GDM1 (cell line): ENCODE data around the gene ZFPM1.

Experiments
- DNase-seq: peaks from one replicate; lab custom pipeline; 2025; lab: John Stamatoyannopoulos, UW

Gene ZFPM1

DNA sequence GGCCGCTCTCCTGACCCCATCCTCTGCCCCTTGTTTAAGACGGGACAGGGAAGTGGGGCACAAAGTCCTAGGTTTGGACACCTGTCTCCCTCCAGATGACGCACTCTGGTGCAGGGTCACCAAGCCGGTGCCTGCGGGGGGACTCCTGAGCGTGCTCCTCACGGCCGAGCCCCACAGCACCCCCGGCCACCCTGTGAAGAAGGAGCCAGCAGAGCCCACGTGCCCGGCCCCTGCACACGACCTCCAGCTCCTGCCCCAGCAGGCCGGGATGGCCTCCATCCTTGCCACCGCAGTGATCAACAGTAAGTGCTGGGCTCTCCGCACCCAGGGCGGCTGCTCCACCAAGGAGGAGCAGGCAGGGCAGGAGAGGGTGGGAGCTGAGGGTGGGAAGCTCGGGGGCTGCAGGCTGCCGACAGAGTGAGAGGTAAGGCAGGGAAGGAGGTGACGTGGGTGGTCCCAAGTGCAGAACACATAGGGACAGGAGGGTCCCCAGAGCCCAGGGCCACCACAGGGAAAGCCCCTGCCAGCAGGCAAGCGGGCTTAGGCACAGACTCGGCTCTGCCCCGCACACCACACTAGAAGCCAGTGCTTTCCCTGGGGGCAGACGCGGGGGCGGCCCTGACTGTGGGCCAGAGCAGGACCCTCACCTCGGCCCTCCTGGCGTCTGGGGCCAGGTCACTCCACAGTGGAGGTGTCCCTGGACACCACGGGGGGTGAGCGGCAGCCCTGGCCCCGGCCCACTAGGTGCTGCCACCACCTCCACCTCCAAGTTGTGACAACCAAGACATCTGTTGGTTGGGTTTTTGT, 75.1 kb downstream of the ZFPM1 start:
- DNase-seq, result no peak

DNA sequence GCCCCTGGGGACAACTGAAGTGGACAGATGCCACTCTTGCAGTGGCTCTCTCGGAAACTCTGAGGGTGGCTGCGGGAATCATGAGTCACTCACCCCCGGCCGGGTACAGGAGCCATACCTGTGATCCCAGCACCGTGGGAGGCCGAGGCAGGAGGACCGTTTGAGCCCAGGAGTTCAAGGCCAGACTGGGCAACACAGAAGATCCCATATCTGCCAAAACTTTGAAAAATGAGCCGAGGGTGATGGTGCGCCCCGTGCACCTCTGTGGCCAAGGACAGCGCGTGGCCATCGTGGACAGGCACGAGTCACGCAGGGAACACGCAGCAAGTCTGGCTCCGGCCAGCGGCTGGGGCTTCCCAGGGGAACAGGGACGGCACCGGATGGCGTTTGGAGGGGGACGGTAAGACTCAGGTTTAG, 75.8 kb downstream of the ZFPM1 start:
- DNase-seq, result no peak

DNA sequence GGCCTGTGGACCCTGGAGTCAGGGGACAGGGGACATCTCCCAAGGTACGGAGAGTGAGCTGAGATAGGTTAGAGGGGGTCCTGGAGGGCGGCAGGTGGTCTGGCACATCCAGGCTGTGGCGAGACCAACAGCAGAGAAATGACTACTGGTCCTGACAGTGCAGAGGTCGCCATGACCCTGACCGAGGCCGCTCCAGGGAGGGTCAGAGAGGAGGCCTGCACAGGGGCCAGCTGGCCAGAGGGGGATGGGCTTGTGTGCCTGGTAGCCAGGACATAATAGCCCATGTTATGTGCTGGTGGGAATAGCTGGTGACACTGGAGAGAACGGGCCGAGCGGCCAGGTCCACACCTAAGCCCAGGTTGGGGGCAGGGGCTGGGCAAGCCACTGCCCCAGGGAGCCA, 76.5 kb downstream of the ZFPM1 start:
- no peak for DNase-seq

DNA sequence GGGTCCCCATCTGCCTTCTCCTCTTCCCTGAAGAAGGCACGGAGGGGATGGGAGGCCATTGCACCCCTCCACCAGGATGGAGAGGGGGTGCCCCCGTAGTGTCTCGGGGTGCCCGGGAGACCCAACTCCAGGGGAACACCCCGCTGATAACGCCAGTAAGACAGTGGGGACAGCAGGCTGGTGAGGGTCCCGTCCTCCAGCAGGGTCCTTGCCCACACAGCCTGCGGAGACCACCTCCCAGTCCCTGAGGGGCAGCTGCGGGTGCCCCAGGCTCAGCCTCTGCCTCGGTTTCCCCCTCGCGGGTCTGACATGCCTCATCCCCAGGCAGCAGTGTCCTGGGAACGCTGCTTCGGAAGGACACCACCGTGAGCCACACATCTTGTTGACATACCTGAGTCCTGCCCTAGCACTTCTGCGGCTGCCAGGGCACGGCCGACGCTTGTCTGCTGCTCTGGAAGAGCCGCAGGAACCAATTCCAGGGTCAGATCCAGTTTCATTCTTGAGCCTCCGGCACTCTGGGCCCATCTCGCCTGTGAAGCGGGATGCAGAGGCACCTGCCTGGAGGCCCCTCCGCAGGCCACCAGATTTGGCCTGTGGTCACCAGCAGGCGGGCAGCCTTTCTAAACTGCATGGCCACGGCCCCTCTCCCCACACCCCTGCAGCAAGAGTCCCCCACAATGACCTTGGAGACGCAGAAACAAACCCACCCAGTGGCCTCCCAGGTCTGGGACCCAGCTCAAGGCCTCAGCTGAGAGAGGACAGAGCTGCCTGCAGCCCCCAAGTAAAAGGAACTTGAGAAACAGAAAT, 77.2 kb downstream of the ZFPM1 start:
- DNase-seq, result no peak

DNA sequence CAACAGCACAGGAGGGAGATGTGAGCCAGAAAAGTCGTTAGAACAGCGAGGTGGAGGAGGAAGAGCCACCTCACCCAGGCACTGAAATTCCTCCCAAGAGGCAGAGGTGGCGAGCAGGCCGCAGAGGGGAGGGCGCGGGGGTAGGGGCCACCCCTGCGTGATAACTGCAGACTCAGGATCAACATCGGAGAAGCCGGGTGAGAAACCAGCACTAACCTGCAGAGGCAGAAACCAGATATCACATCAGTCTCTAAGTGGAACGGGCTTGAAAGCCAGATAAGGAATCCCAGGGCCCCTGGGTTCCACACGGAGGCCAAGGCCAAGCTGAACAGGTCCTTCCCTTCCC, 77.8 kb downstream of the ZFPM1 start:
- DNase-seq, result no peak

DNA sequence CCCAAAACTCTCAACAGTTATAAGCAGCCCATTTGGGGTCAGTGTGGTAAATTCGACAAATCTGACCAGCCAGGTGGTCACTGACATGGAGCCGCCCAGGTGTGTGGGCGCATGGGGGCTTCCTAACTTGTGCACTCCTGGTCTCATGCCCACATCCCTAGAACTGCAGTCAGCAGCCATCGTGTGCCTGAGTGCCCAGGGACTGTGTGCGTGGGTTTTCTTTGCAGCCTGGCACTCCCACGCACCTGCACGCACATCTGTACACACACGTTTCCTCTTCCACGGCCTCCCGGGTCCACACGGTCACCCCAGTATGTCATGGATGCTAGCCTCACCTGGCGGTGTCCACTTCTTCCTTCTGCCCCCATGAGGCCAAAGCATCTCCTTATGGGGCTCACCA, 78.3 kb downstream of the ZFPM1 start:
- DNase-seq, result no peak

DNA sequence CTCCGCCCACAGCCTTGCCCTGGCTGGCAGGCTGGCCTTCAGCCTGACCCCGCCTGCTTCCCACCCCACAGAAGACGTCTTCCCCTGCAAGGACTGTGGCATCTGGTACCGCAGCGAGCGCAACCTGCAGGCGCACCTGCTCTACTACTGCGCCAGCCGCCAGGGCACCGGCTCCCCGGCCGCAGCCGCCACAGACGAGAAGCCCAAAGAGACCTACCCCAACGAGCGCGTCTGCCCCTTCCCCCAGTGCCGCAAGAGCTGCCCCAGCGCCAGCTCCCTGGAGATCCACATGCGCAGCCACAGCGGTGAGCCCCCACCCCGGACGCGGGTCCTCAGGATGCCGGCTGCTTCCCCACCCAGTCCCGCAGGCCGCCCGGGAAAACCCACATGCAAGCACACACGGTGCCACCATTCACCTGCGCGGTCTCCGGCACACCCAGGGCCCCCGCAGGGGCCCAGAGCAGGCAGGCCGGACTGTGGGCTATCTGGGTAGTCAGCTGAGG, 78.9 kb downstream of the ZFPM1 start:
- no peak for DNase-seq

DNA sequence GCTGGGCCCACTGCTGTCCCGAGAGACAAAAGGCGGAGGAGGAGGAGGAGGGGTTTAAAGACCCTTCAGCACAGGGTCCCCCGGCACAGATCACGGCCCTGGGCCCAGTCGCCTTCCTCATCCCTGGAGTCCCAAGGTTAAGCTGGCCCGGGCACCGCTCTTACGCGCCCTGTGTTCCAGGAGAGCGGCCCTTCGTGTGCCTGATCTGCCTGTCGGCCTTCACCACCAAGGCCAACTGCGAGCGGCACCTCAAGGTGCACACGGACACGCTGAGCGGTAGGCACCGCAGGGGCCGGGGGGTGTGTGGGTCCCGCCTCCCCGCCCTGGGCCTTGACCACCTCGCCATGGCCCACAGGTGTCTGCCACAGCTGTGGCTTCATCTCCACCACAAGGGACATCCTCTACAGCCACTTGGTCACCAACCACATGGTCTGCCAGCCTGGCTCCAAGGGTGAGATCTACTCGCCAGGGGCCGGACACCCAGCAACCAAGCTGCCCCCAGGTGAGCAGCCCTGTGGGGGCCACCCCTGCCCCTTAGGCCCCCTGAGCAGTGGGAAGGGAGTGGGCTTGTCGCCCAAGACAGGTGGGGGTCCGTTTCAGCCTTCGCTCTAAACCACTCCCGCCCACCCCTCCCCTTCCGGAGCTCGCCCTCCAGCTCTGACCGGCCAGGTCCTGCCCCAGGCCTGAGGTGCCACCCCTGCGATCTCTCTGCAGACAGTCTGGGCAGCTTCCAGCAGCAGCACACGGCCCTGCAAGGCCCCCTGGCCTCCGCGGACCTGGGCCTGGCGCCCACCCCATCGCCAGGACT, 79.6 kb downstream of the ZFPM1 start:
- DNase-seq, result no peak

DNA sequence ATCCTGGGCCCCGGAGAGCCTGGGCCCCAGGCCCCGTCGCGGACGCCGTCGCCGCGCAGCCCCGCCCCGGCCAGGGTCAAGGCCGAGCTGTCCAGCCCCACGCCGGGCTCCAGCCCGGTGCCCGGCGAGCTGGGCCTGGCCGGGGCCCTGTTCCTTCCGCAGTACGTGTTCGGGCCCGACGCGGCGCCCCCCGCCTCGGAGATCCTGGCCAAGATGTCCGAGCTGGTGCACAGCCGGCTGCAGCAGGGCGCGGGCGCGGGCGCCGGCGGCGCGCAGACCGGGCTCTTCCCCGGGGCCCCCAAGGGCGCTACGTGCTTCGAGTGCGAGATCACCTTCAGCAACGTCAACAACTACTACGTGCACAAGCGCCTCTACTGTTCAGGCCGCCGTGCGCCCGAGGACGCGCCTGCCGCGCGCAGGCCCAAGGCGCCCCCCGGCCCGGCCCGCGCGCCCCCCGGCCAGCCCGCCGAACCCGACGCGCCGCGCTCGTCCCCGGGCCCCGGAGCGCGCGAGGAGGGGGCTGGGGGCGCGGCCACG, 80.4 kb downstream of the ZFPM1 start:
- no peak for DNase-seq

DNA sequence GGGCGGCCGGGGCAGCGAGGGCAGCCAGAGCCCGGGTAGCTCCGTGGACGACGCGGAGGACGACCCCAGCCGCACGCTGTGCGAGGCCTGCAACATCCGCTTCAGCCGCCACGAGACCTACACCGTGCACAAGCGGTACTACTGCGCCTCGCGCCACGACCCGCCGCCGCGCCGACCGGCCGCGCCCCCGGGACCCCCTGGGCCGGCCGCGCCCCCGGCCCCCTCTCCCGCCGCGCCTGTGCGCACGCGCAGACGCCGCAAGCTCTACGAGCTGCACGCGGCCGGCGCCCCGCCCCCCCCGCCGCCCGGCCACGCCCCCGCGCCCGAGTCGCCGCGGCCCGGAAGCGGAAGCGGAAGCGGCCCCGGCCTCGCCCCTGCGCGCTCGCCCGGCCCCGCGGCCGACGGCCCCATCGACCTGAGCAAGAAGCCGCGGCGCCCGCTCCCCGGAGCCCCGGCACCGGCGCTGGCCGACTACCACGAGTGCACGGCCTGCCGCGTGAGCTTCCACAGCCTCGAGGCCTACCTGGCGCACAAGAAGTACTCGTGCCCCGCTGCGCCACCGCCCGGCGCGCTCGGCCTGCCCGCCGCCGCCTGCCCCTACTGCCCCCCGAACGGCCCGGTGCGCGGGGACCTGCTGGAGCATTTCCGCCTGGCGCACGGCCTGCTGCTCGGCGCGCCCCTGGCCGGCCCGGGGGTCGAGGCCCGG, 81.0 kb downstream of the ZFPM1 start:
- DNase-seq, result no peak

DNA sequence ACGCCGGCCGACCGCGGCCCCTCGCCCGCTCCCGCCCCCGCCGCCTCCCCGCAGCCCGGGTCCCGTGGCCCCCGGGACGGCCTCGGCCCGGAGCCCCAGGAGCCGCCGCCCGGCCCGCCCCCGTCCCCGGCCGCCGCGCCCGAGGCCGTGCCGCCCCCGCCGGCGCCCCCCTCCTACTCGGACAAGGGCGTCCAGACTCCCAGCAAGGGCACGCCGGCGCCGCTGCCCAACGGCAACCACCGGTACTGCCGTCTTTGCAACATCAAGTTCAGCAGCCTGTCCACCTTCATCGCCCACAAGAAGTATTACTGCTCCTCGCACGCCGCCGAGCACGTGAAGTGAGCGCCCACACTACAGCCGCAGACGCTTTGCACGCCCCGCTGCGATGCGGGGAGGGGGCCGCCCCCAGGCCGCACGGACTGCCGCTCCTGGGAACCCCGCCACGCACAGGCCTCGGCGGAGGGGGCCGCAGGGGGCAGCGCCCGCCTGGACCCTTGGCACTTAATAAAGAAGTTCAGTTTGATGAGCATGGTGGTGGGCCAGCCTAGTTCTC, 81.6 kb downstream of the ZFPM1 start:
- DNase-seq, result no peak

DNA sequence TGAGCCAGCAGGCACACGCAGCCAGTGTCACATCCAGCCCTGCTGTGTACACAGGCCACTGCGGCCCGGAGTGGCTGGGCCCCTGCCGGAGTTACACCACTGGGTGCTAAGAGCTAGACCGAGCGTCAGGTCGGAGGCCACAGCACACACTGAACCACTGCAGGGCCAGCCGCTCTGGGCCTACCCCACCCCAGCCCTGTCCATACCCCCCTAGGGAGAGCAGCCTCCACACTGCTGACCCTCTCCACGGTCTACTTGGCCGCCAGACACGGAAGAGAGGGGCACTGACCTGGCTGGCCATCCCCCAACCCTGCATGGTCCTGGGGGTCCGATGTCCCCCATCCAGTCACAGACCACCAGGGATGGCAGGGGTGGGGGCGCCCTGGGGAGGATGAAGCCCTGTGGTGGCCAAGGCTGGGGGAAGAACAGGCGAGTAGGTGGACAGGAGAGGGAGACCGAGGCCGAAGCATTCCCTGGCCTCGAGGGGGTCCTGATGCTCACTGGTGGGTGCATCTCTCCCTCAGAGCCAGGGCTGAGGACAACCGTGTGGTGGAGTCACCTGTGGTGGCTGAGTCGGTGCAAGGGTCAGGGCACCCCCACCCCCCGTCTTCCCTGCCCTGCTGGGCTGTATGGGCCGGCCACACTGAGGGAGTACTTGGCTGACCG, 82.2 kb downstream of the ZFPM1 start:
- no peak for DNase-seq

DNA sequence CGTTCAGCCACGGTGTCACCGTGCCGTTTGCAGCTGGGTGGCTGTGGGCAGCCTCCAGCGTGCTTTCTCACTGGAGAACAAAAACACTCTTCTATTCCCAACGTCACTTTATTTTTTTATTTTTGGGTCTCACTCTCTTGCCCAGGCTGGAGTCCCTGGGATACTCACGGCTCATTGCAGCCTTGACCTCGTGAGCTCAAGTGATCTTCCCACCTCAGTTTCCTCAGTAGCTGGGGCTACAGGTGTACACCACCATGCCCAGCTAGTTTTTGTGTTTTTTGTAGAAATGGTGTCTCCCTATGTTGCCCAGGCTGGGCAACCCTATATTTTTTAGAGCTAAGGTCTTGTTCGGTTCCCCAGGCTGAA, 82.8 kb downstream of the ZFPM1 start:
- no peak for DNase-seq

DNA sequence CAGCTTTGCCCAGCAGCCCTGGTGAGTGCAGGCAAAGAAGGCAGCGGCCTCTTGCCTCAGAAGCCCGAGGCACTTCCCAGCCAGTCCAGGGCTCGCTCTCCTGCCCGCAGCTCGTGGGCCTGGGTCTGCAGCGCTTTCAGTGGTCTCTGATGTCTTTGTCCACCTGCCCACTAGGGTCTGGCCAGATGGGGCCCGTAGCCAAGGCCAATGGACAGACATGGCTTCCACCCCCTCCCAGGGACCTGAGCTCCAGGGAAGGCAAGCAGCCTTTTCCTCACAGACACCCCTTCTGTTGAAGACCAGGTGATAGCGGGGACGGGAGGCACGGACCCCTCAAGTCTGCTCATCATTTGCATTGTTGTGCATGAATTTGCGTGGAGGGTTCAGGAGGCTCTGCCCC, 83.4 kb downstream of the ZFPM1 start:
- no peak for DNase-seq

DNA sequence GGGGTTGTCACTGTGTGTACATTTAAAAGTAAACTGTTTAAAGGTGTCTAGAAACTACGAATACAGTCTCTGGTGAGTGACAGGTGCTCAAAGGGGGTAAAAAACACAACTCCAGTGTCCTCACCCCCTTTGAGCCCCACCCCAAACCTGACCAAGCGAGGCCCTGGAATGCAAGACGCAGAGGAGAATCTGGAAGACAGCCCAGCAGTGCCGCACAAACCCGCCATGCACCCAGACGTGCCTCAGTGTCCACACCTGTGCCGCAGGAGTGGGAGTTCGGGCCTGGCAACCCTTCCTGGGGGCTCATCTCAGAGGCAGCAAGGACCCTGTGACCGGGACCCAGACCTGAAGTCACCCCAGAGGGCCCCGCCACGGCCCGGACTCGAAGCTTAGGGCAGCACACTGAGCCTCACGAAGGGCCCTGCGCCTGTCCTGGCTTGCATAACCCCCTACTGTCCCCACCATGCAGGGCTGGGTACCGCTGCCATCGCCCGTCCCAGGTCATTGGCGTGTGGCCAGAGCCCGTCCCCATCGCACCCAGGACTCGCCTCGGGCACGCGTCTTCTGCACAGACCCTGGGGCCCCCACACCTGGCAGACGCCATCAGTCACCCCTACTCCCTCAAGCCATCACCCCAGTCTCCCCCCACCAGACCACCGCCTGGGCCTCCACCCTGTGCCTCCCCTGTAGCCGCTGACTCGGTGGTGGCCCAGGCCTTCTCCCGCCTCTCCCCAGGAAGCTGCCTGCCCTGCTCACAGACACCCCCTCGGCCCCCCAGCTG, 84.1 kb downstream of the ZFPM1 start:
- DNase-seq, result no peak

DNA sequence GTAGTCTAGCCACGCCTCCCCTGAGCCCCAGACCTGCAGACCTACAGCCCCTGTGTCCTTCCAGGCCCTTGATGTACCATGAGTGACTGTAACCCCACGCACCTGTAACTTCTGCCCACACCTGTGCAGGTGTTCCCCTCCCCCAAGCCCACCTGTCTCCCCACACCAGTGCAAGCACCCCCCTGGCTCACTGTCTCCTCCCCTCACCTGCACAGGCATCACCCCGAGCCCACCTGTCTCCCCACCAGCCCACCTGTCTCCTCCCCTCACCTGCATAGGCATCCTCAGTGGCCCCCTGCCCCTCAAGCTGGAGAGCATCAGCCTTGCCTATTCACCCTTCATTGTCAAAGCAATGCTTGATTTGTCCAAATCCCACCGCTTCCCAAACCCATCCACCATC, 84.8 kb downstream of the ZFPM1 start:
- DNase-seq, result no peak

DNA sequence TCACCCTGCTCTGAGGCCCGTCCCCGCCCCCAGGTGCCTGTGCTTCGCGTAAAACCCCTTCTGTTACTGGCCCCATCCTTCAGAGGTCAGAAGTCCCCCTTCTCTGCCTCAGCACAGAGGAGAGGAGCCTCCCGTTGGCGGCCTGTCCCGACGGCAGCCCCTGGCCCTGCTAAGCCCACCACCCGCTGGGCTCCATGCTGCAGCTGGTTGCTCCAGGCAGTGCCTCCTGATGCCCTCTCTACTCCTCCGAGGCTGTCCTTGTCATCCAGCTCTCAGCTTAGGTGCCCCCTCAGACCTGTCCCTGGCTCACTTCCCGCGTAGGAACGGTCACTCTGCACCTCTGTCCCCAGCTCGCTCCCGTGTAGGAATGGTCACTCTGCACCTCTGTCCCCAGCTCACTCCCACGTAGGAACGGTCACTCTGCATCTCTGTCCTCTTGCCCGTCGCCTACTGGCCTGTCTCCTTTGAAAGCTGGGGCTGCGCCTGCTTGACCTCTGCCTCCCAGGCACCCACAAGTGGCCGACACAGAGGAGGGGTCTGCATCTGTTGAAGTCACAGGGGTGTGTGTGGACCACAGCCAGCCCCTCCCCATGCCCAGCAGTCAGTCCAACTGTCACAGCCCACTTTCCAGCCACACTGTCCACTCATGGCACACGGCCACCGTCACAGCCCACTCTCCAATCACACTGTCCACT, 85.4 kb downstream of the ZFPM1 start:
- no peak for DNase-seq

DNA sequence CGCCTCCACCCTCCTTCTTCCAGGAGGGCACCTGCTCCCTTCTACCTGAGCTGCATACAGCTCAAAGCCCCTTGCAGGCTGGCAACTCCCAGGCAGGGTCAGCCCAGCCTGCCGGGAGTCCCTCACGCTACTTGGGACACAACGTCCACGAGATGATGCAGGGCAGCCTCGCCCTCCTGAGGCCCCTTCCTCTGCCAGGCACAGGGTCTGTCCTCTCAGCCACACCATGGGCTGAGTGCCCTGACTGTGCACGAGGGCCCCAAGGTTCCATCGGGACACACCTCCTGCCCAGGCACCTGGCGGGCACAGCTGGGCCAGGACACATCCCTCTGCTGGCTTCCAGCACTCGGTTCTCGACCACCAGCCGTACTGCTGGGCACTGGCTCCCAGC, 86.2 kb downstream of the ZFPM1 start:
- no peak for DNase-seq

DNA sequence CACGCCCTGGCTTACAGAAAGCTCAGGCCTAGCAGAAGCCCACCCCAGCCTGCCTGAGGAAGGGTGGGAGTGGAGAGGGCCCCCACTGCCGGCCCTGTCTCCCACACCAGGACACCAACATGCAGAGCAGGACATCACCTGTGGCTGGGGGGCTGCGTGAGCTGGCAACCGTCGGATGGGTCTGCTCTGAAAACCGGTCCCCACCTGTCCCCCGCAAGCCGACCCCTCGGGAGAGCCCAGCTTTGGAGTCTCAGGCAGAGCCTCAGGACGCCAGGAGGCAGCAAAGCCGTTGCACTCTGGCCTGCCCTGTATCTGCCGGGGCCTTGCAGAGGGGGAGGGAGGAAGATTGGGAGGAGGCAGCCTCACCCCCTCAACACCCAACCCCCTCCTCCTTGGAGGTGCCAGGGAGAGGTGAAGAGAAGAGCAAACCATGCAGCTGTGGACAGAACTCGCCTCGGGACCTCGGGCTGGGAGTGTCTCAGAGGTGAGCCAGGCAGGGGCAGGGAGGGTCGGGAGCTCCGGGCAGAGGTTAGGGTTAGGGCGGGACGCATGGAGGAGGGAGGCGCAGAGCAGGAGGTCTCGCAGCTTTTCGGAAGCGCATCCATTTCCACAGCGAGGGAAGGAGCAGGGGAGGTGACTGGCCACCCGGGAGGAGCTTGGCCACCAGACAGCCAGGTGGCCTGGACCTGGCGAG, 86.7 kb downstream of the ZFPM1 start:
- DNase-seq, result no peak
